Gastrocnemius medialis (tissue), 4 donors: ENCODE results near the gene ACOXL.
"Not testable (repeated sequence)": the region's sequence is repeated elsewhere in the genome, so short reads cannot be mapped to it uniquely, and the experiment has no call there.

ENCODE experiments used
- POLR2A ChIP-seq, 2 donors: fragments of 450-650 bp; IDR thresholded peaks; one replicate each; pipeline ENCODE4 v1.6.1; 2017; ENCODE audit warnings: antibody characterized with exemption in 2 of 2, mild to moderate bottlenecking in 2 of 2, moderate library complexity in 2 of 2
- TF ChIP-seq, protein P1 (sequence below), 5 experiments: fragments of 450-650 bp in 3 of 5; fragments of 200-600 bp in 2 of 5; sonication (generic) in 2 of 5; IDR thresholded peaks in 4 of 5; conservative IDR thresholded peaks in 1 of 5; 1 replicate in 4 of 5; 2 replicates in 1 of 5; pipeline ENCODE4 v1.5.1; 2016 to 2019; ENCODE audit warnings: antibody characterized with exemption in 5 of 5, mild to moderate bottlenecking in 3 of 5, moderate library complexity in 3 of 5

DNA sequence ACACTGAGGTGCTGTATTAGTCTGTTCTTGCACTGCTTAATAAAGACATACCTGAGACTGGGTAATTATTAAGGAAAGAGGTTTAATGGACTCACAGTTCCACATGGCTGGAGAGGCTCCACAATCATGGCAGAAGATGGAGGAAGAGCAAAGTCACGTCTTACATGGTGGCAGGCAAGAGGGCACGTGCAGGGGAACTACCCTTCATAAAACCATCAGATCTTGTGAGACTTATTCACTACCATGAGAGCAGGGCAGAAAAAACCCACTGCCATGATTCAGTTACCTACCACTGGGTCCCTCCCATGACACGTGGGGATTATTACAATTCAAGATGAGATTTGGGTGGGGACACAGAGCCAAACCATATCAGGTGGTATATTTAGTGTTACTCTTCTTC, 229.3 kb downstream of the ACOXL start:
- TF ChIP-seq, protein P1, sequence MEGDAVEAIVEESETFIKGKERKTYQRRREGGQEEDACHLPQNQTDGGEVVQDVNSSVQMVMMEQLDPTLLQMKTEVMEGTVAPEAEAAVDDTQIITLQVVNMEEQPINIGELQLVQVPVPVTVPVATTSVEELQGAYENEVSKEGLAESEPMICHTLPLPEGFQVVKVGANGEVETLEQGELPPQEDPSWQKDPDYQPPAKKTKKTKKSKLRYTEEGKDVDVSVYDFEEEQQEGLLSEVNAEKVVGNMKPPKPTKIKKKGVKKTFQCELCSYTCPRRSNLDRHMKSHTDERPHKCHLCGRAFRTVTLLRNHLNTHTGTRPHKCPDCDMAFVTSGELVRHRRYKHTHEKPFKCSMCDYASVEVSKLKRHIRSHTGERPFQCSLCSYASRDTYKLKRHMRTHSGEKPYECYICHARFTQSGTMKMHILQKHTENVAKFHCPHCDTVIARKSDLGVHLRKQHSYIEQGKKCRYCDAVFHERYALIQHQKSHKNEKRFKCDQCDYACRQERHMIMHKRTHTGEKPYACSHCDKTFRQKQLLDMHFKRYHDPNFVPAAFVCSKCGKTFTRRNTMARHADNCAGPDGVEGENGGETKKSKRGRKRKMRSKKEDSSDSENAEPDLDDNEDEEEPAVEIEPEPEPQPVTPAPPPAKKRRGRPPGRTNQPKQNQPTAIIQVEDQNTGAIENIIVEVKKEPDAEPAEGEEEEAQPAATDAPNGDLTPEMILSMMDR (IDR thresholded peaks at IDR 0.05 in 4 of 5, conservative IDR thresholded peaks at IDR 0.05 in 1 of 5) = not testable (repeated sequence)
- TF ChIP-seq POLR2A (IDR thresholded peaks at IDR 0.05) = not testable (repeated sequence)
